GM12875 (cell line): Measurements from ENCODE around the gene ZSWIM6.

Experiments
- H3K4me3 ChIP-seq: one replicate; pipeline ENCODE4 v1.5.1; 2011; ENCODE audit warnings: low read depth, low read length, control low read depth
- TF ChIP-seq, protein P1 (sequence below): IDR thresholded peaks from 2 replicates; pipeline ENCODE4 v1.5.1; 2011; ENCODE audit warnings: low read depth, mild to moderate bottlenecking, control low read depth, inconsistent platforms, low read length, moderate library complexity, borderline replicate concordance; ENCODE audit not compliant: insufficient read depth

ZSWIM6 gene

DNA sequence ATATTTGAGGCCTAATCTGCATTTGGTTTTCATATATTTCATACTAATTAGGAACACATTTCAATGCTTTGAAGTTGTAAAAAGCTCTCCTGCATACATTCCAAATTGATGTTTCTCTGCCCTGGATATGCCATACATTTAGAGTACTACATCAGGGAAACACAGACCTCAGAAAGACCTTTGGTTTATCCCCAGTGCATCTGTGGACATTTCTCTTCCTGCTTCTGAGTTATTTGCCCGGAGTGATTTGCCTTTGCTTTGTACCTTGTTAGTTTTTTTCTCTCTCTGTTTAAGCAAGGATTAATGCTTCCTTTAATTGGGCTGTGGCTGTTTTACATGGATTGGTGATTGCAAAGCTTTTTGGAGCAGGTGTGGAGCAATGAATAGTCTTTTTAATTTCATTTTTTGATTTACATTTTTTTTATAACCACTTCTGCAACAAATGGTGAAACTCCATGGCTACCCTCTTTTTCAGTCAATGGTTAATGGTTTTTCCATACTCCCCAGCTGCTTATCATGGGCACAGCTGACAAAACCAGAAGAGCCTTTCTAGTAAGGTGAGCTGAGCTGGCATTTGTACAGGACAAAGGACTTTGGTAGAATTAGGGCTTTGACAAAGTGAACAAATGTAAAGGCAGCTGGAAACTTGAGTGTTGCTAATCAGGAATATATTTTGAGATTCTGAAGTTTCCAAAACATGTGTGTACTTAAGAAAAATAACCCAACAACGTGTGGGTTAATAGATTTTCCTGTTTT, 54.2 kb downstream of the ZSWIM6 start:
- TF ChIP-seq, protein P1, sequence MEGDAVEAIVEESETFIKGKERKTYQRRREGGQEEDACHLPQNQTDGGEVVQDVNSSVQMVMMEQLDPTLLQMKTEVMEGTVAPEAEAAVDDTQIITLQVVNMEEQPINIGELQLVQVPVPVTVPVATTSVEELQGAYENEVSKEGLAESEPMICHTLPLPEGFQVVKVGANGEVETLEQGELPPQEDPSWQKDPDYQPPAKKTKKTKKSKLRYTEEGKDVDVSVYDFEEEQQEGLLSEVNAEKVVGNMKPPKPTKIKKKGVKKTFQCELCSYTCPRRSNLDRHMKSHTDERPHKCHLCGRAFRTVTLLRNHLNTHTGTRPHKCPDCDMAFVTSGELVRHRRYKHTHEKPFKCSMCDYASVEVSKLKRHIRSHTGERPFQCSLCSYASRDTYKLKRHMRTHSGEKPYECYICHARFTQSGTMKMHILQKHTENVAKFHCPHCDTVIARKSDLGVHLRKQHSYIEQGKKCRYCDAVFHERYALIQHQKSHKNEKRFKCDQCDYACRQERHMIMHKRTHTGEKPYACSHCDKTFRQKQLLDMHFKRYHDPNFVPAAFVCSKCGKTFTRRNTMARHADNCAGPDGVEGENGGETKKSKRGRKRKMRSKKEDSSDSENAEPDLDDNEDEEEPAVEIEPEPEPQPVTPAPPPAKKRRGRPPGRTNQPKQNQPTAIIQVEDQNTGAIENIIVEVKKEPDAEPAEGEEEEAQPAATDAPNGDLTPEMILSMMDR = no peak
- no peak overlapping the region for H3K4me3 ChIP-seq

DNA sequence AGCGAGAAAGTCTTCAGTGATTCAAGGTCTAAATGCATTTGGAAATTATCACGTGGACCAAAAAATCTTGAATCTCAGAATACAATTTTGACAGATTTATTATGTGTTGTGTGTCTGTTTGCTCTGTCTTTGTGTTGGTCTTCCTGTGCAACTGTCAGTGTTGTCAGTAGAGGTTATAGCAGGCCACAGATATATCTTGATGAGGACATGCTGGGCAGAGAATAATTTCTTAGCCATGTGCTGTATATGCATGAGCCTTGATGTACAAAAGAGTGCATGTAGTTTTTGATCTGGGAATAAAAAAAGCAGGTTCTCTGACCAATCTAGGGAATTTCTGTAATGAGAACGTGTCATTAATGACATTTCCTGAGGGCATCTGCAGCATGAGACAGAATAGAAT, 57.6 kb downstream of the ZSWIM6 start:
- no peak overlapping the region for H3K4me3 ChIP-seq
- TF ChIP-seq, protein P1 = no peak

DNA sequence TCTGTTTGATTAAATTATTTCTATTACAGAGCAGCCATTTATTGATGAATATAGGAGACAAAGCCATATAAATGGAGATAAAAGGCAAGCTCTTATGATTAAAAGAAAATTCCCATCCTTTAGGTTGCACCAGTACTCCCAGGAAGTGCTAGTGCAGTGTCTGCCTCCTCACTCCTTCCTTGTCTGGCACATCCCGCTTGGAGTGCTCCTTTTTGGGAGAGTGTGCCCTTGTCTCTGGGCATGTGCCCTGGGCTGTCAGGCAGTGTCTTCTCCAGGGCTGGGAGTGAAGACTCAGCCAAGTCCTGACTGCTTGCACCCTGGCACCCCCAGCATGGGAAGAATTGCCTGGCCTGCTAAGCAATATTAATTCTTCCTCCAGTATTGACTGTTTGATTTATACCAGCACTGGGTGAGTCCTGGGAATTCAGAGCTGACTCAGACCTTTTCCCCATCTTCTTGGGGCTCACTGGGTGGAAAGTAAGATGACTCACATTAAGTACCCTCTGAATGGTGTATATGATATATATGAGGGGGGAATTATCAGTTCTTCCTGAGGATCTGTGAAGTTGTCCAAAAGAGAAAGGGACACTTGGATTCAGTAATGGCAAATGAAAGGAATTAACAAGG, 62.1 kb downstream of the ZSWIM6 start:
- no peak overlapping the region for H3K4me3 ChIP-seq
- TF ChIP-seq, protein P1 = no peak

DNA sequence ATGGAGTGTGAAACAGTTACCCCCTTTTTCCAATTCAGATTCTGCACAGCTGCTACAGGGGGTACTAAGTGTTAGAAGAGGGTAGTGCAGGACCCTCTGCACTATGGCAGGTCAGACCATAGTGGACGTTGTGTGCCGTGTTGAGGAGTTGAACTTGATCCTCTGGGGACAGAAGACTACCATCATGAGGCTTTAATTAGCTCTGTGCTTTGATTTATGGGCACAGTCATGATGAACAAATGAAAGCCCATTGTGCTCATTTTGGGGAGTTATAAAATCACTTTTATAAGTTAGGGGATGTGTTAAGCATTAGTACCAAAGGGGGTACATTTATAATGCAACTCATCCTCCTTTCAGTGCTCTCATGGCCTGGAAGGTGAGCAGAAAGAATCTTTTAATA, 62.7 kb downstream of the ZSWIM6 start:
- H3K4me3 ChIP-seq = no peak overlapping the region
- TF ChIP-seq, protein P1 = no peak

DNA sequence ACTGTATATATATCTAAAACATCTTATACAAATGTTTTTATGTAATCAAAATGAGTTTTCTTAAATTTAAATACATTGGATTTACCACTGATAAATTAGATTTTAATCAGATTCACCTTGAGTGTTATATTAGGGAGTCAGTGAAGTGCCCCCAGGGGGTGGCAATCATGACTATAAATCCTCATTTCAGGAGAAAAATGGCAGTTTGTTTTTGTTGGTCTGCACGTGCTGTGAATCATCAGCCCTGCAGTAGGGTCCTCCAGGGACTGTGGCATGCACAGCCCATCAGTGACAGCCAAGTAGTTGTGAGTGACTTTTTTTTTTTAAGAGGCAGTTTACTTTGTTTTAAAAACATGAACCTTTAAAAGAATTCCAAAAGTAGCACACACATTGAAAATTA, 65.2 kb downstream of the ZSWIM6 start:
- TF ChIP-seq, protein P1 = no peak

DNA sequence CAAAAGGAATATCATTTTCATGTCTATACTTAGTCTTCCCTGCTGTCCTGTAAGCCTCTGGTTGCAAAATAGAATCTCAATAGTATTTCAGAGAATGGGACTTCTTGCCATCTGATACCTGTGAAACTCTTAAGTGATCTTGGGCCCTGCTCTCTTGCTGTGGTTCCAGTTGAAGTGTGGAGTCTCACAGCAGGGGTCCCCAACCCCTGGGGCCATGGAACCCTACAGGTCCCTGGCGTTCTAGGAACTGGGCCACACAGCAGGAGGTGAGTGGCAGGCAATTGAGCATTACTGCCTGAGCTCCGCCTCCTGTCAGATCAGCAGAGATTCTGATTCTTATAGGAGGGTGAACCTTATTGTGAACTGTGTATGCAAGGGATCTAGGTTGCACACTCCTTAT, 65.9 kb downstream of the ZSWIM6 start:
- TF ChIP-seq, protein P1 = no peak
- no peak overlapping the region for H3K4me3 ChIP-seq

More for the DNA sequence above, 65.2 kb downstream of the ZSWIM6 start:
- H3K4me3 ChIP-seq = no peak overlapping the region

DNA sequence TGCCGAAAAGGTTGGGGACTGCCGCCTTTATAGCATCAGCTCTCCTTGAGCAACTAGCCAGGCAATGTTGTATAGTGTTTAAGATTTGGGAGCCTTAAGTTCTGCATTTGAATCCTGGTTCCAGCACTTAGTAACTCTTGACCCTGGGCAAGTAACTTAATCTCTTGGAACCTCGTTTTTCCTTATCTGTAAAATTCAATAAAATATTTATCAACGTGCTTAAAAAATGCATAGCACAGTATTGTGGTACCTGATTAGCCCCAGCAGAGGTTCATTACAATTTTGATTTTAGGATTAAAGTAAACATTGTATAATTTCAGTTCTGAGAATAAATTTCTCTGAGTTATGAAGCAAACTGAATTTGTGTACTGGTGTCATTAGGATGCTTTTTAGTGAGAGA, 66.4 kb downstream of the ZSWIM6 start:
- TF ChIP-seq, protein P1 = no peak
- no peak overlapping the region for H3K4me3 ChIP-seq
